ENCODE measurements around the gene MRPS26.
A peak's percentile ranks its signal among the peaks of the same experiment; 100 is the strongest.
"Not testable (repeated sequence)": the region's sequence is repeated elsewhere in the genome, so short reads cannot be mapped to it uniquely, and the experiment has no call there.

Gene MRPS26

GRCh38 chr20:3045816-3046676, at the start of gene MRPS26:
TSS of gene MRPS26 (plus strand) at chr20:3046052. CDS start at chr20:3046069, 17 bp downstream.
- peak; percentile 76 to 85 for DNase-seq

GRCh38 chr20:2998728-2999127, 47.1 kb upstream of the MRPS26 start:
- no peak for DNase-seq

GRCh38 chr20:3000852-3001523, 44.9 kb upstream of the MRPS26 start:
- peak; percentile 30 to 55 for DNase-seq

GRCh38 chr20:3003416-3003815, 42.4 kb upstream of the MRPS26 start:
- DNase-seq: no peak

GRCh38 chr20:3010985-3011723, 34.7 kb upstream of the MRPS26 start:
- DNase-seq: no peak

- no peak for DNase-seq
Observed at GRCh38 chr20:3011752-3012151, 34.1 kb upstream of the MRPS26 start.

- no peak for DNase-seq
Observed at GRCh38 chr20:3013771-3014170, 32.1 kb upstream of the MRPS26 start.

- no peak for DNase-seq
Observed at GRCh38 chr20:3014179-3014578, 31.7 kb upstream of the MRPS26 start.

- no peak for DNase-seq
Observed at GRCh38 chr20:3014662-3015061, 31.2 kb upstream of the MRPS26 start.

GRCh38 chr20:3015302-3015701, 30.6 kb upstream of the MRPS26 start:
- DNase-seq: not testable (repeated sequence)

GRCh38 chr20:3021327-3021726, 24.5 kb upstream of the MRPS26 start:
- no peak for DNase-seq

- DNase-seq: no peak
Observed at GRCh38 chr20:3021777-3022176, 24.1 kb upstream of the MRPS26 start.

GRCh38 chr20:3022559-3023490, 23.0 kb upstream of the MRPS26 start:
- not testable (repeated sequence) for DNase-seq

- no peak for DNase-seq
Observed at GRCh38 chr20:3027987-3028386, 17.9 kb upstream of the MRPS26 start.

GRCh38 chr20:3031524-3032147, 14.2 kb upstream of the MRPS26 start:
- DNase-seq: no peak

- DNase-seq: no peak
Observed at GRCh38 chr20:3032624-3033023, 13.2 kb upstream of the MRPS26 start.

GRCh38 chr20:3037654-3038053, 8.2 kb upstream of the MRPS26 start:
- no peak for DNase-seq

- DNase-seq: no peak
Observed at GRCh38 chr20:3038454-3038853, 7.4 kb upstream of the MRPS26 start.

- no peak for DNase-seq
Observed at GRCh38 chr20:3039426-3039825, 6.4 kb upstream of the MRPS26 start.

GRCh38 chr20:3040086-3040485, 5.8 kb upstream of the MRPS26 start:
- no peak for DNase-seq

- DNase-seq: peak; percentile 4 to 64
Observed at GRCh38 chr20:3041854-3042409, 3.9 kb upstream of the MRPS26 start.

- DNase-seq: peak in 1 of 2 experiments; percentile 38
Observed at GRCh38 chr20:3042625-3043024, 3.2 kb upstream of the MRPS26 start.

All from NCI-H2081 (cell line).